ENCODE results near the gene ALDH1L1.
"Not testable (repeated sequence)": the region's sequence is repeated elsewhere in the genome, so short reads cannot be mapped to it uniquely, and the experiment has no call there.

ALDH1L1 gene

GRCh38 chr3:126081618-126082361, 98.6 kb downstream of the ALDH1L1 start:
- no peak for DNase-seq

GRCh38 chr3:126080970-126081369, 99.4 kb downstream of the ALDH1L1 start:
- no peak for DNase-seq

GRCh38 chr3:126078866-126079265, 101.5 kb downstream of the ALDH1L1 start:
- no peak for DNase-seq

- DNase-seq = no peak
Measured at GRCh38 chr3:126077754-126078153, 102.6 kb downstream of the ALDH1L1 start.

- no peak for DNase-seq
Measured at GRCh38 chr3:126076140-126076539, 104.2 kb downstream of the ALDH1L1 start.

- no peak for DNase-seq
Measured at GRCh38 chr3:126070146-126070545, 110.2 kb downstream of the ALDH1L1 start.

GRCh38 chr3:126067959-126068358, 112.4 kb downstream of the ALDH1L1 start:
- no peak for DNase-seq

- not testable (repeated sequence) for DNase-seq
Measured at GRCh38 chr3:126066676-126067075, 113.7 kb downstream of the ALDH1L1 start.

- DNase-seq = no peak
Measured at GRCh38 chr3:126065876-126066275, 114.5 kb downstream of the ALDH1L1 start.

- DNase-seq = no peak
Measured at GRCh38 chr3:126064627-126065258, 115.6 kb downstream of the ALDH1L1 start.

- DNase-seq = no peak
Measured at GRCh38 chr3:126063358-126063965, 116.9 kb downstream of the ALDH1L1 start.

GRCh38 chr3:126061301-126062032, 118.9 kb downstream of the ALDH1L1 start:
- DNase-seq = no peak

- DNase-seq = no peak
Measured at GRCh38 chr3:126060613-126061145, 119.7 kb downstream of the ALDH1L1 start.

- no peak for DNase-seq
Measured at GRCh38 chr3:126058666-126059065, 121.7 kb downstream of the ALDH1L1 start.

GRCh38 chr3:126057936-126058335, 122.5 kb downstream of the ALDH1L1 start:
- DNase-seq = no peak

GRCh38 chr3:126057501-126057819, 122.9 kb downstream of the ALDH1L1 start:
- no peak for DNase-seq

- no peak for DNase-seq
Measured at GRCh38 chr3:126056681-126057500, 123.5 kb downstream of the ALDH1L1 start.

GRCh38 chr3:126056088-126056487, 124.3 kb downstream of the ALDH1L1 start:
- DNase-seq = no peak

- no peak for DNase-seq
Measured at GRCh38 chr3:126054870-126055269, 125.5 kb downstream of the ALDH1L1 start.

- DNase-seq = no peak
Measured at GRCh38 chr3:126053949-126054569, 126.3 kb downstream of the ALDH1L1 start.
